HG03571 (cell line): ENCODE data around the gene WFS1.

Experiments
- ATAC-seq: cut with Tn5 transposase; IDR thresholded peaks from one replicate; pipeline ENCODE4 v1.9.1; 2021; ENCODE audit not compliant: unreplicated experiment

The WFS1 gene

DNA sequence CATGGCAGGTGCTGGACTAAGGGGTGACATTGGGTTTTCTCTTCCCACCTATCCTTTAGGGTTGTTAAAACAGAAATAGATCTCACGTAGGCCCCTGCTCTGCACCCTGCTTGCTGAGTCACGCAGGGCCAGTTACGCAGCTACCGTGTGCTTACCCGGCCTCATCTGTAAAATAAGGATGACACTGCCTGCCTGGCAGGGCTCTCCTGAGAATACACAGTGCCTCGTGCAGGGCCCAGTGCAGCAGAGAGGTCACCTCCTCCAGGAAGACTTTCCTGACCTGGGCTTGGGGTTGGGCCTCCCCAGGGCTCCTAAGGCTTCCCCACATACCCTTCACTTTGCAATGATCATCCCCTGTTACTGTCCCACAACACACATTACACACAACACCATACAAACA, 35.7 kb upstream of the WFS1 start:
- ATAC-seq = no peak

- no peak for ATAC-seq
Observed at GRCh38 chr4:6235012-6235411, 34.6 kb upstream of the WFS1 start.

- ATAC-seq = no peak
Observed at GRCh38 chr4:6235901-6236640, 33.6 kb upstream of the WFS1 start.

DNA sequence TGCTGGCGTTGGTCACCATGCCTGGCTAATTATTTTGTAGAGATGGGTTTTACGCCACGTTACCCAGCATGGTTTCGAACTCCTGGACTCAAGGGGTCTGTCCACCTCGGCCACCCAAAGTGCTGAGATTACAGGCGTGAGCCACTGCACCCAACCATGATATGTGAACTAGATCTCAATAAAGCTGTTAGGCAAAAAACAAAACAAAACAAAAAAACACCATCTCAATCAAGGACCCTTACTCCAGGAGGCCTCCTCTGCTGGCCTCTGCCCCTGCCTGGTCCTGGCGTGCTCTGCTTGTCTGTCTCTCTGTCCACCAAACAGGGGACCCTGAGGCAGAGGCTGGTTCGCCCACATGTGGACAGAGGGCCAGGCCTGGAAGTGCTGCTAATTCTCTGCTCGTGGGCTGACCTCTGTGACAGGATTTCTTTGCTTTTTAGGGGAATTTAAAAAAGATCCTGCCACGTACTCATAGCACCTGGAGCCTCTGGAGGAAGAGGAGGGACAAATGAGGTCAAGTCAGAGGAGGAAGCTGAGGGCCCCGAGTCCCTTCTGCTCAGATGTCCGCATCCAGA, 32.7 kb upstream of the WFS1 start:
- no peak for ATAC-seq

GRCh38 chr4:6239486-6239885, 30.2 kb upstream of the WFS1 start:
- ATAC-seq = no peak

- no peak for ATAC-seq
Observed at GRCh38 chr4:6239968-6240367, 29.7 kb upstream of the WFS1 start.

GRCh38 chr4:6241062-6241845, 28.4 kb upstream of the WFS1 start:
- ATAC-seq = no peak

DNA sequence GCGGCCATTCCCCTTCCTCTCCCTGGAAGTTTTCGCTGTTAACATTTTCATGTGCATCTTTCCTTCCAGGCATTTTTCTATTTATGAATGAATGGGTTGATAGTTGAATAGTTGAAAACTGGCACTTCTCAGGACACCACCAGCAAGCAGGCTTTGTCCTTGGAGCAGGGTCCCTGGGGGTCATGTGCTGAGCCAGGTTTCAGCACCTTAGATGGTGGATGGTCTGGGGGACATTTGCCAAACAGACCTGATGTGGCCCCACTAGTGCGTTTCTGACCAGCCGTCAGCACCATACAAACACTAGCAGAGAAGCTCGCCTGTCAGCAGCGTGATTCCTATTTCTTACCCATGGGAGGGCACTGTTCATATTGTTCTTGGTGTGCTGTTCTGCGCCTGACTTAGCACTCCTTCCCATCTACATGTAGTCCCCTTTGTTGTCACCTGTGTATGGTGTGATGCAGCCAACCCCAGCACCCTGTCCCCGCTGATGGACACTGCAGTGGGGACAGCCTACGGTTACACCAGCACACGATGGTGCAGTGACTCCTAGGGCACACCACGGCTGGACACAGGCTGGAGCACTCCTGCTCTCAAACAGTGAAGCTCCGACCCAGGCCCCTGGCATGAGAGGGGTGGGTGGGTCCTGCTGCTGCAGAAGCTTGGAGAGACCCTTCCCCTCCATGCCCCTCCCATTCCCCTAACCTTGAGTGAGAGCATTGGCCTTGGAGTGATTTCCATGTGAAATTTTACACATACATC, 27.2 kb upstream of the WFS1 start:
- ATAC-seq = no peak

DNA sequence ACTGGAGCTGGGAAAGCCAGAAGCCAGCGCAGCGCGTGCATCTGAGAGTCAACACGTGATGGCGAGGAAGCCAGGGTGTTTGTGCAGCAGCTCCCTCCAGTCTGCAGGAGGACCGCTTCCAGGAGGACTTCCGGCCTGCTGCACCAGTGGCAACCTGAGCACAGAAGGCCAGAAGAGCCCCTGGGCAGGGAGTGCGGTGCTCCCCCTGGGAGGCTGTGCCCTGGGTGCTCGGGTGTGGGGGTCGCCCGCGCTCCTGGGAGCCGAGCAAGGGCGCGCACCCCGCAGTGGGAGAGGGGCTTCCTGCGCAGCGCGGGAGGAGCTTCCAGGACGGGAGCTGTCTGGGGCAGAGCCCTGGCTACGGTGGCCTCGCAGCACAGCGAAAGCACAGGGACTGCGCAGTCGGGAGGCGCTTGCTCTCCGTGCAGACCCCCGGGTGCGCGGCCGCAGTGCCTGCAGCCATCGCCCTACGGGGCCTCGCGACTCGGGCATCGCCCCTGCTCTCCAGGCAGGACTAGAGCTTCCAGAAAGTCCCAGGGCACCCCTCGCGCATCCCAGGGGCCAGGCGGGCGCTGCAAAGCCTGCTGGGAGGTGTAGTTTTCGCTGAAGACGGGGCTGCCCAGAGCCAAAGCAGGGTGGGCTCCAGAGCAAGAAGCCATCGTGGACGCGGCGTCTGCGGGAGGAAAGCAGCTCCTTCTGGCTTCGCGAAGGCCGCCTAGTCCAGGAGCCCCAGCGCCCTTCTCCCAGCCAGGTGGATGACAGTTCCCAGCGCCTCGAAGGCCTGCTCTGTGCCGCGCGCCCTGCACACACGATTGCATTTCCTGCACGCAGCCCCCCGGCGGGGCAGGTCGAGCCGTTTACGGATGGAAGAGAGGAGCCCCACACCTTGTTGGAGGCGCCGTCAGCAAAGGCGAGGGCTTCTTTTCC, 24.1 kb upstream of the WFS1 start:
- no peak for ATAC-seq

DNA sequence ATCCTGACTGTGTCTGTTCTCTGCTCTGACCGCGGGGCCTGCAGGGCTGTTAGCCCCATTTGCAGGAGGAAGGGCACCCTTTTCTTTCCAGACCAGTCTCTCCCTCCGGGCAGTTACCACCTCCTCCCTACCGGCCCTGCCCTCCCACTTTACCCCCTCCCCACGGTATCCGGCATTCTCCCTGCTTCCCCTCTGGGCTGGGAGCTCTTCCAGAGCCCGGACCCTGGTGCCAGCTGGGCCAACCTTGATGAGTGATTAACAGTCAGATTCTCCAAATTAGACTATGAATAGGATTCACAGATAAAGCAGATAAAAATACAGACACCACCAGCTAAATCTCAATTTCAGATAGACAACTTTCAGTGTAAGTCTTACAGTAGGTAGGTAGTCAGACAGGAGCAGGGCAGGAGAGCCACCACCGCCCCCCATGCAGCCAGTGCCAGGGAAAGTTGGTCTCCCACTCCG, 23.4 kb upstream of the WFS1 start:
- no peak for ATAC-seq

DNA sequence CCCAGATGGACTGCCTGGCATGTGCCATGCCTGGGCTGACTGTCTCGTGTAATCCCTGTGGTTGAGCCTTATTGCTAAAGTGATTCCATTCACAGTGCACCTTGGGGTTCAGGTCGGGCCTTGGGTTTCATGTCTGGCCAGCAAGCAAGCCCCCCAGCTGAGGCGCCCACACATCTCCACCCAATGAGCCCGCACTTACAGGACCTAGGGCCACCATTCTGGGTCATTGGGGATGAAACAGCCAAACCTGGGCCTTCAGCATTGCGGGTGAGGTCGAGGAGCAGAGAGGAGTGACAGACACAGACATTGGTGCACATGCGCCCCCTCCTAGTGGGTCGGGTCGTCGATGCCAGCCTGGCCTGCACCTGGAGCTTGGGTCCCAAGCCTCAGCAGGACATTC, 21.3 kb upstream of the WFS1 start:
- no peak for ATAC-seq

GRCh38 chr4:6250235-6250983, 19.2 kb upstream of the WFS1 start:
- ATAC-seq = no peak

DNA sequence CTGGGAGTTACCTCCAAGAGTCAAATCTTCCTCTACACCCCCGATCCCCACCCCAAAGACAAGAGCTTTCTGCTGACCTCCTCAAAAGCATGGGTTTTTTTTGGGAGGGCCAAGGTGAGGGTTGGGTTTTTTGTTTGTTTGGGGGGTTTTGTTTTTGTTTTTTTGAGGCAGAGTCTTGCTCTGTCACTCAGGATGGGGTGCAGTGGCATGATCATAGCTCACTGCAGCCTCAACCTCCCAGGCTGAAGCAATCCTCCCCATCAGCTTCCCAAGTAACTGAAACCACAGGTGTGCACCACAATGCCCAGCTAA, 18.7 kb upstream of the WFS1 start:
- no peak for ATAC-seq

DNA sequence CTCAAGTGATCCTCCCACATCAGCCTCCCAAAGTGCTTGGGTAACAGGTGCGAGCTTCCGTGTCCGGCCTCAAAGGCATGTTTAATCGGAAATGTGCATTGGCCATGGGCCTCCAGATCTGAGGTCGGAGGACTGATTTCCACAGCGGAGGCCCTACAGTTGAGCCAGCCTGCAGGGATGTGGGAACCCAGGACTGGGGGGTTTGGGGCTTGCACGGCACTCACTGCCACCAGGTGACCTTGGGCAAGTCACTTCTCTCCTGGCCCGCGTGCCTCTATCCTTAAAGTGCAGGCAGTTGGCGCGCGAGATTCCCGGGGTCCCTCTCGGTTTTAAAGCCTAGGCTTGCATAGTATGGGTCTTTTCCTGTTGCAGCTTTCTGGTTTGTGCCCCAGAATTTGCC, 18.3 kb upstream of the WFS1 start:
- no peak for ATAC-seq

- ATAC-seq = no peak
Observed at GRCh38 chr4:6252051-6252450, 17.6 kb upstream of the WFS1 start.

DNA sequence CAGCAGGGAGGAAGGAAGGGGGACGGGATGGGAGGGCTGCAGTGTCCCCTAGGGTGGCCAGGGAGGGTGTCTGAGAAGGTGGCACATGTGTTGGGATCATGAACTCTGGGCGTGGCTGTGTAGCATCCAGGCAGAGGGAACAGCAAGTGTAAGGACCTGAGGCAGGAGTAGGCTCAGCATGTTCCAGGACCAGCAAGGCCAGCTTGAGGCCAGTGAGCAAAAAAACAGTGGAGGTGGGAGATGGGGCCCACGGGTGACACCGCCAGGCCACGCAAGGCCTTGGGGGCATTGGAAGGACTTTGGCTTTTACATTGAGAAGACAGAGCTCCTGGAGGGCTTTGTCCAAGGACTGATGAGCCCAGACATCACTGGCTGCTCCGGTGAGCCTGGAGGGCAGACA, 16.5 kb upstream of the WFS1 start:
- ATAC-seq = no peak

GRCh38 chr4:6253961-6254360, 15.7 kb upstream of the WFS1 start:
- ATAC-seq = no peak

- ATAC-seq = no peak
Observed at GRCh38 chr4:6256141-6256540, 13.5 kb upstream of the WFS1 start.

DNA sequence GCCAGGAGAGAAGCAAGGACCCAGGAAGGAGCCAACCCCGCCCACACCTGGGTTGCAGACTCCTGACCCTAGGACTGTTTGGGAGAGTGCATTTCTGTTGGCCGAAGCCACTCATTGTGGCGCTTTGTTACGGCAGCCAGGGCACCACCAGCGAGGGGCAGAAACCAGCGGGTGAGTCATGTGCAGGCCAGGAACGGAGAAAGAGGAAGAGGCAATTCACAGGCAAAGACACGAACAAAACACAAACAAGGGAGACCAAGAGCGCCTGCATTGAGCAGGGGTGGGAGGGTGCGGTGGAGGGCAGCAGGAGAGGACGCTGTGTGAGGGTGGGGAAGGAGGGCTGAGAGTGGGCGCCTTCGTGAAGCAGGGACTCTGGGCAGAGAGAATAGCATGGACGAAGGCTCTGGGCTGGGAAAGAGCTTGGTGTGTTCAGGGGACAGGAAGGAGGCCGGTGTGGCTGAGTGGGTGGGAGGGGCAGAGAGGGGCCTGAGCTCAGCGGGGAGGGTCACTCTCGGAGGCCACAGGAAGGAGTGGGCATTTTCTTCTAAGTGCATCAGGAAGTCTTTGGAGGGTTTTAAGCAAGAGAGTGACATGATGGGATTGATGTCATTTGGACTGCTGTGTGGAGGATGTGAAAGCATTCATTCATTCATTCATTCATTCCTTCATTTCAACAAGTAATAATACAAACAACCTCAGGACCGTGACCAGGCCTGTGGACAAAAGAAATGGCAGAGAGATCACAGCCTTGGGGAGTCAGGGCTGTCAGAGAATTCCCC, 12.2 kb upstream of the WFS1 start:
- no peak for ATAC-seq
